NCI-H1694 (cell line): ENCODE data around the gene SWAP70.

Experiments
- DNase-seq: peaks from one replicate; lab custom pipeline; 2025; lab: John Stamatoyannopoulos, UW

The SWAP70 gene

GRCh38 chr11:9651899-9652748 is 11.8 kb upstream of the SWAP70 start:
- no peak for DNase-seq

- no peak for DNase-seq
These were observed 10.0 kb upstream of the SWAP70 start for GRCh38 chr11:9653871-9654270.

GRCh38 chr11:9656864-9657263 is 7.0 kb upstream of the SWAP70 start:
- DNase-seq = no peak

- DNase-seq = no peak
These were observed 6.3 kb upstream of the SWAP70 start for GRCh38 chr11:9657531-9657930.

GRCh38 chr11:9660886-9661285 is 3.0 kb upstream of the SWAP70 start:
- no peak for DNase-seq

- no peak for DNase-seq
These were observed 1.6 kb upstream of the SWAP70 start for GRCh38 chr11:9662273-9662672.

- DNase-seq = no peak
These were observed 647 bp downstream of the SWAP70 start for GRCh38 chr11:9664276-9665171.

- no peak for DNase-seq
These were observed 1.9 kb downstream of the SWAP70 start for GRCh38 chr11:9665749-9666148.

- no peak for DNase-seq
These were observed 6.1 kb downstream of the SWAP70 start for GRCh38 chr11:9669954-9670353.

GRCh38 chr11:9672288-9672916 is 8.5 kb downstream of the SWAP70 start:
- DNase-seq = no peak

- DNase-seq = no peak
These were observed 9.0 kb downstream of the SWAP70 start for GRCh38 chr11:9672918-9673317.

- no peak for DNase-seq
These were observed 11.8 kb downstream of the SWAP70 start for GRCh38 chr11:9675691-9676090.

- no peak for DNase-seq
These were observed 14.1 kb downstream of the SWAP70 start for GRCh38 chr11:9677951-9678350.

GRCh38 chr11:9678576-9678975 is 14.7 kb downstream of the SWAP70 start:
- no peak for DNase-seq

- no peak for DNase-seq
These were observed 16.2 kb downstream of the SWAP70 start for GRCh38 chr11:9680028-9680427.

- no peak for DNase-seq
These were observed 17.9 kb downstream of the SWAP70 start for GRCh38 chr11:9681583-9682372.

- no peak for DNase-seq
These were observed 24.0 kb downstream of the SWAP70 start for GRCh38 chr11:9687711-9688477.

- no peak for DNase-seq
These were observed 25.0 kb downstream of the SWAP70 start for GRCh38 chr11:9688716-9689511.

GRCh38 chr11:9689721-9690120 is 25.8 kb downstream of the SWAP70 start:
- no peak for DNase-seq

GRCh38 chr11:9691865-9692264 is 28.0 kb downstream of the SWAP70 start:
- no peak for DNase-seq
